ENCODE data around the gene ARR3.

The ARR3 gene

DNA sequence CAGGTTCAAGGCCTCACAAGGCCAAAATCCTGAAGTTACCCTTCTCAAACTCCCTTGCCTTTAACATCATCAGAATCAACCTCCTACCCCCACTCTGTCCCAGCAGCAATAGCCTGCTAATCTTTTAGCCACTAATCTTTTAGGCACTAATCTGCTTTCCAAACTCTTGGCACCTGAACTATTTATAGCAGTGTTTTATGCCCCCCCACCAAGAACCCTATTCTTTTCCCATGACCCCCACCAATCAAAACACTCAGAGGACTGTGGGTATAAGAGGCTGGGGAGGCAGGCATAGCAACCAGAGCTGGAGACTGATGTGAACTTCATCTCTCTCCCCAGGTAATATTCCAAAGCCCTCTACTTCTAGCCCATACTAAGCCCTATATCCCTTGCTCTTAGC lies at the start of gene ARR3:
ARR3 (plus strand) TSS at position 301 of the 400 bp plus-strand sequence. CDS start 1,052 bp downstream, outside the sequence.
- no peak within 1 kb of the TSS for H3K4me3 ChIP-seq (ENCODE audit: low read depth, low read length)
- TF ChIP-seq, protein P1, sequence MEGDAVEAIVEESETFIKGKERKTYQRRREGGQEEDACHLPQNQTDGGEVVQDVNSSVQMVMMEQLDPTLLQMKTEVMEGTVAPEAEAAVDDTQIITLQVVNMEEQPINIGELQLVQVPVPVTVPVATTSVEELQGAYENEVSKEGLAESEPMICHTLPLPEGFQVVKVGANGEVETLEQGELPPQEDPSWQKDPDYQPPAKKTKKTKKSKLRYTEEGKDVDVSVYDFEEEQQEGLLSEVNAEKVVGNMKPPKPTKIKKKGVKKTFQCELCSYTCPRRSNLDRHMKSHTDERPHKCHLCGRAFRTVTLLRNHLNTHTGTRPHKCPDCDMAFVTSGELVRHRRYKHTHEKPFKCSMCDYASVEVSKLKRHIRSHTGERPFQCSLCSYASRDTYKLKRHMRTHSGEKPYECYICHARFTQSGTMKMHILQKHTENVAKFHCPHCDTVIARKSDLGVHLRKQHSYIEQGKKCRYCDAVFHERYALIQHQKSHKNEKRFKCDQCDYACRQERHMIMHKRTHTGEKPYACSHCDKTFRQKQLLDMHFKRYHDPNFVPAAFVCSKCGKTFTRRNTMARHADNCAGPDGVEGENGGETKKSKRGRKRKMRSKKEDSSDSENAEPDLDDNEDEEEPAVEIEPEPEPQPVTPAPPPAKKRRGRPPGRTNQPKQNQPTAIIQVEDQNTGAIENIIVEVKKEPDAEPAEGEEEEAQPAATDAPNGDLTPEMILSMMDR (IDR thresholded peaks at IDR 0.05; ENCODE audit: borderline replicate concordance, insufficient read depth, low read depth, low read length): no peak

DNA sequence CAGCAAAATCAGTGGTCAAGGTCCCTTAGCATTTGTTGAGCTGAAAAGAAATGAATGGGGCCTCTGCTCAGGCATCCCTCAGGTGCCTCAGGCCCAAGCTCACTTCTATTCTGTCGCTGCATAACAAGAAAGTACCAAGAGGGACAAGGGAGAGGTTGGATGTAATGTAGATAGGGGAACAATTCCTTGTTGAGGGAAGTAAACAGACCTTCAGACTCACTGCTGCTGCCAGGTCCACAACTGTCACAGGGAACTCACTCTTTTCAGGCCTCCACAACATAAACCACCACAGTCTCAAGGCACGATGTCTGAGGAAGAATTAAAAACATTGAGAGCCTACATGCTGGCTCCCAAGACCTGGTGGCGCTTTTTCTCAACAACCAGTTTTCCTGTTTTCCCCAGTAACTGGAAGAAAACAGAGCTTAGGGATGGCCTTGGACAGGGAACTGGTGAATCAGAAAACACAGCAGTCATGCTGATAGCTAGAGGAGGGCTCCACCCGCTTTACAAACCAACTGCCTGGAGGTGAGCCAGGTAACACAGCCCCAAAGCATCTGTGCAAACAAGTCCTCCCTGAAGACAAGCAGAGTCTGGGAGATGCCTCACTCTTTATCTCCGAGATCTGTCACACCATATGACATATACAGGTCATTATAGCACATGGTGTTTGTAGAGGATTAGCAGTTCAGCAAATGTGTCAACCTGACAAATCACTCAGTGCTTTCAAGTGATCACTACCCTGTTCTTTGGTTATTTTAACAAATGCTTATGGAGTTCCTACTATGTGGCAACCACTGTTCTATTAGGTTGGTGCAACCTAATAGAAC lies 48.0 kb upstream of the ARR3 start:
- TF ChIP-seq, protein P1 (IDR thresholded peaks at IDR 0.05; ENCODE audit: borderline replicate concordance, insufficient read depth, low read depth, low read length): no peak

DNA sequence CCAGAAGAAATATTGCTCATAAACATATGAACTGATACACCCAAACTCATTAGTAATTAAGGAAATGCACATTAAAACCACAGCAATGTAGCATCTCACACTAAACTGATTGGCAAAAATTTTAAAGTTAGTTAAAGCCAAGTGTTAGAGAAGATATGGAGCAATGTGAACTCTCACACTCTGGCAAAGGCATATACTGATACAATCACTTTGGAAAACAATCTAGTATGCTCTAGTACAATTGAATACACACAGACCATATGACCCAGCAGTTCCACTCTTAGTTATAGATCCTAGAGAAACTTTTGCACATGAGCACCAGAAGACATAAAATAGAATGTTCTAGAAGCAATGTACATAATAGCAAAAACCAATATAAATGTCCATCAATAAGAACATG lies 42.1 kb upstream of the ARR3 start:
- TF ChIP-seq, protein P1 (IDR thresholded peaks at IDR 0.05; ENCODE audit: borderline replicate concordance, insufficient read depth, low read depth, low read length): no peak

More for the DNA sequence above, 48.0 kb upstream of the ARR3 start:
- H3K4me3 ChIP-seq (ENCODE audit: low read depth, low read length): no peak overlapping the region

DNA sequence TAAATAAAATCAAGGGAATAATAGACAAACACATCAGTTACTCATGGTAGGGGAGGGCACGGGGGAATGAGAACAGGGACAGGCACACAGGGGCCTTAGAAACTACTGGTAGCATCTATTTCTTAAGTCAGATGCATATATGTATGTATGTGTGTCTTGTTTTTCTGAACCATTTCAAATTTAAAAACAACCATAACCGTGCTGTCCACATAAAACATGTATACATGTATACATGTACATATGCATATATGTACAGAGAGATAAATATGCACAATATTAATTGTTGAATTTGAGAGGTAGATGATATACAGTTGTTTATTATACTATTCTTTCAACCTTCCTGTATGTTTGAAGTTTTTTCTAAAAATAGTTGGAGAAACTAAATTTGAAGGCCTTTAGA lies 41.4 kb upstream of the ARR3 start:
- TF ChIP-seq, protein P1 (IDR thresholded peaks at IDR 0.05; ENCODE audit: borderline replicate concordance, insufficient read depth, low read depth, low read length): no peak
- H3K4me3 ChIP-seq (ENCODE audit: low read depth, low read length): no peak overlapping the region

More for the DNA sequence above, 42.1 kb upstream of the ARR3 start:
- no peak overlapping the region for H3K4me3 ChIP-seq (ENCODE audit: low read depth, low read length)

DNA sequence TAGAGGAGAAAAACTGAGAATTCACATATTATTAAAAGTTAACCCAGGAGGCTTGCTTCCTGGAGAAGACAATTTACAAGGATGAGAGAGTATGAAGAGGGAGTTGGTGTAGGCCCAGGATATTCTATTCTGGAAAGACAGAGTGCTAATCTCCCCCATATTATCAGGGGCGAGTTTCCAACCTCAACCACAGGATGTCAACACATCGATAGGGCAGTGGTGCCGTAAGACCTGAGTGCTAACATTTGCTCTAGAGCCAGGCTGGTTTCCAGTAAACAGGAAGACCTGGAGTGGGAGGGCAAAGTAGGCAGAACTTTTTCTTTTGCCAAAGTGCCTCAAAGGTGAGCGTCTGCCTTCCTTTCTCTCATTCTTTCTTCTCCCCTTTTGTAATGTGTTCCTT lies 36.5 kb upstream of the ARR3 start:
- TF ChIP-seq, protein P1 (IDR thresholded peaks at IDR 0.05; ENCODE audit: borderline replicate concordance, insufficient read depth, low read depth, low read length): no peak
- no peak overlapping the region for H3K4me3 ChIP-seq (ENCODE audit: low read depth, low read length)

DNA sequence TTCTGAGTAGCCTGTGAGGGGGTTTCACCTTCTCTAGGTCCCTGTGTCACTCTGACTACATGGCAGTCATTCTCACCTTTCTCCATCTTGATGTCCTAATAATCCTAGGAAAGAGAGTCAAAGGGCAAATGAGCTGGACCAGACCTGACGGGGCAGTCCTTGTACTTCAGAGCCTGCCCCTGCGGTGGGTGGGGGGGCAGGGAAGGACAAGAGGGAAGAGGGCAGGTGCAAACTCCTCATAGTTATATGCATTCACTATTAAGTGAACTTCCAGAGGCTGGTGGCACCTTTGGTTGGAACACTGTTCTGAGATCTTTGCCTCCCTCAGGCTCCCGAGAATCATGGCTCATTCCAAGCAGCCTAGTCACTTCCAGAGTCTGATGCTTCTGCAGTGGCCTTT lies 33.8 kb upstream of the ARR3 start, which contains the start of gene AWAT1:
AWAT1 (plus strand) TSS at position 301 of the 400 bp plus-strand sequence; CDS start at position 342, 41 bp downstream.
- TF ChIP-seq, protein P1 (IDR thresholded peaks at IDR 0.05; ENCODE audit: borderline replicate concordance, insufficient read depth, low read depth, low read length): no peak
- no peak within 1 kb of the TSS for H3K4me3 ChIP-seq (ENCODE audit: low read depth, low read length)

DNA sequence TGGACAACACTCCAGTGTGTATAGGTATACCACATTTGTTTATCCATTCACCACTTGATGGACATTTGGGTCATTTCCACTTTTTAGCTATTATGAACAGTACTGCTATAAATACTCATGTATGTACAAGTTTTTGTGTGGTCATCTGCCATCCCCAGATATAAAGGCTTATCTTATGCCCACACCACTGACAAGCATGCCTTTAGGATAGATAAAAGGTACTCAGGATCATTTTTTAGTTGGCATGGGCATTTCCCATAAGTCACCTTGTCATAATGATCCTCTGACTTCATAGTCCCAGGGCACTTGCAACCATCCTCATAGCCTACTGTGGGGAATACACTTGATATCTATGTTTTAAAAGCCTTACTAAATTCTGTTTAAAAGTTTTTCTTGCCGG lies 27.4 kb upstream of the ARR3 start:
- TF ChIP-seq, protein P1 (IDR thresholded peaks at IDR 0.05; ENCODE audit: borderline replicate concordance, insufficient read depth, low read depth, low read length): no peak
- H3K4me3 ChIP-seq (ENCODE audit: low read depth, low read length): no peak overlapping the region

Data from GM12875 (cell line).